ENCODE measurements around the gene MOB2.

MOB2 gene

DNA sequence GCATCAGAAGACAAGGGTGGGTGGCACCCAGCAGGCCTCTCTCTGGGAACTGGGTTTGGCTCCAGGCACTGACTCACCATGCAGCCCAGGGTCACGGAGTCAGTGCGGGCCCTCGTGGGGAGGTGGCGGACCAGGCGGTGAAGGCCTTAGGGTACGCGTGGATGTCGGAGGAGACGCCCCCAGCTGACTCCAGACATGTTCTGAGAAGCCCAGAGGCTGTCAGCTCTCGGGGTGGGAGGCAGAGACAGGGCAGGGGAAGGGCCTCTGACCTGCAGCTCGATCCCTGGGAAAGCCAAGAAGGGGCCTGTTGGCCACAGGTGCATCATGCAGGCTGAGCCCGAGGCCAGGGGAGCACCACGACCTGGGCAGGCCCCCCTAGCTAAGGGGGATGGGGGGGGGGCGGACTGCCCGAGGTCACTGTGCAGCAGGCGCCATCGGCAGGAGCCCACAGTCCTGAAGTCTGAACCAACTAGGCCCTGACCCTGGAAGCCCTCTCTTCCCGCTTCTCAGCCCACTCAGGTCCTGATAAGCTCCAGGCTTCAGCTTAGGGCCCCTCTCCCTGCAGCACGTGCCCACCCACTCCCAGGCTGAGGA lies 18.0 kb downstream of the MOB2 start:
- Histone ChIP-seq H3K27me3 (ENCODE audit: control insufficient read depth, insufficient read depth, low read length) (no peaks in the 10 kb centered on the region), H3K27ac (ENCODE audit: low read depth, low read length) (no peak overlapping the region), H3K9ac (ENCODE audit: low read length) (no peak overlapping the region), H3K9me3 (ENCODE audit: control insufficient read depth, insufficient read depth, low read depth, low read length) (no peaks in the 10 kb centered on the region), H3K36me3 (ENCODE audit: control insufficient read depth, insufficient read depth, low read length) (peaks cover 4% of the 10 kb centered on the region), H3K4me1 (ENCODE audit: control insufficient read depth, insufficient read depth, low read length) (no peaks in the 10 kb centered on the region), H3K4me3 (ENCODE audit: low read depth, low read length) (no peak overlapping the region)

GRCh38 chr11:1468002-1468401 lies 18.6 kb downstream of the MOB2 start:
- H3K36me3 ChIP-seq (ENCODE audit: control insufficient read depth, insufficient read depth, low read length), result peaks cover under 1% of the 10 kb centered on the region
- no peaks in the 10 kb centered on the region for H3K9me3 ChIP-seq (ENCODE audit: control insufficient read depth, insufficient read depth, low read depth, low read length)
- H3K9ac ChIP-seq (ENCODE audit: low read length), result no peak overlapping the region
- H3K4me1 ChIP-seq (ENCODE audit: control insufficient read depth, insufficient read depth, low read length), result no peaks in the 10 kb centered on the region
- H3K4me3 ChIP-seq (ENCODE audit: low read depth, low read length), result no peak overlapping the region
- H3K27ac ChIP-seq (ENCODE audit: low read depth, low read length), result no peak overlapping the region
- H3K27me3 ChIP-seq (ENCODE audit: control insufficient read depth, insufficient read depth, low read length), result no peaks in the 10 kb centered on the region

DNA sequence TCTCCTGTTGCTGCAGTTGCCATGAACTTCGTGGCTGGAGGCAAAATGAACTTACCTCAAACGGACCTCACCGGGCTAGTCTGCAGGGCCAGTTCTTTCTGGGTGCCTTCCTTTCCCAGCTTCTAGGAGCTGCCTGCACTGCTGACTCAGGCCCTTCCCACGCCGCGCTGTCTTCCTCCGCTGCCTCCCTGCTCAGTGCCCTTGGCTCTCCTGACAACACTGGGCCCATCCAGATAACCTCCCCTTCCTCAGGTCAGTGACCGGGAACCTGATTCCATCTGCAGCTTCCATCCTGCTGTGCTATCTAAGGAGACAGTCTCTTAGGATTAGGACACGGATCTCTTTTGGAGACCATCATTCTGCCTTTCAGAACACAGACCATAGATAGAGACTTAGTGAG lies 19.3 kb downstream of the MOB2 start:
- Histone ChIP-seq H3K27ac (ENCODE audit: low read depth, low read length) (no peak overlapping the region), H3K36me3 (ENCODE audit: control insufficient read depth, insufficient read depth, low read length) (no peaks in the 10 kb centered on the region; the same call in 1 of the 2 replicates), H3K9me3 (ENCODE audit: control insufficient read depth, insufficient read depth, low read depth, low read length) (no peaks in the 10 kb centered on the region), H3K4me3 (ENCODE audit: low read depth, low read length) (no peak overlapping the region), H3K4me1 (ENCODE audit: control insufficient read depth, insufficient read depth, low read length) (no peaks in the 10 kb centered on the region), H3K9ac (ENCODE audit: low read length) (no peak overlapping the region), H3K27me3 (ENCODE audit: control insufficient read depth, insufficient read depth, low read length) (no peaks in the 10 kb centered on the region)

DNA sequence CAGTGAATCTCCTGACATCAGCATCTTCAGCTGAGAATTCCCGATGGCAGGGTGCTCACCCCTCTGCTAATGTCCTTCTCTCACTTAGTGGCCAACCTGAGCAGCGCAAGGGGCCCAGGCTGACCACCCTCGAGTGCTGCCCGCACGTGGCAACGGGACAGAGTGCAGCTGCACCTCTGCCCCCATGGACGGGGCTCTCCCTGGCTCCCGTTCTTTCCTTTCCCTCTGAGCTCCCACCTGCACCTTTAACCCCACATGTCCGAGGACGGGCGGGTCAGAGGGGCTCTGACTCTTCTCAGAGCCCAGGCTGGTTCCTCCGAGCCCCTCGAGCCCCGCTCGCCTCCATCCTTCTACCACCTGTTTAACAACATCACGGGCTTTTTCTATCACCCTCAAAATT lies 19.8 kb downstream of the MOB2 start:
- Histone ChIP-seq H3K4me1 (ENCODE audit: control insufficient read depth, insufficient read depth, low read length) (no peaks in the 10 kb centered on the region), H3K9ac (ENCODE audit: low read length) (no peak overlapping the region), H3K9me3 (ENCODE audit: control insufficient read depth, insufficient read depth, low read depth, low read length) (no peaks in the 10 kb centered on the region), H3K27me3 (ENCODE audit: control insufficient read depth, insufficient read depth, low read length) (no peaks in the 10 kb centered on the region), H3K27ac (ENCODE audit: low read depth, low read length) (no peak overlapping the region), H3K4me3 (ENCODE audit: low read depth, low read length) (no peak overlapping the region), H3K36me3 (ENCODE audit: control insufficient read depth, insufficient read depth, low read length) (no peaks in the 10 kb centered on the region; the same call in 1 of the 2 replicates)

DNA sequence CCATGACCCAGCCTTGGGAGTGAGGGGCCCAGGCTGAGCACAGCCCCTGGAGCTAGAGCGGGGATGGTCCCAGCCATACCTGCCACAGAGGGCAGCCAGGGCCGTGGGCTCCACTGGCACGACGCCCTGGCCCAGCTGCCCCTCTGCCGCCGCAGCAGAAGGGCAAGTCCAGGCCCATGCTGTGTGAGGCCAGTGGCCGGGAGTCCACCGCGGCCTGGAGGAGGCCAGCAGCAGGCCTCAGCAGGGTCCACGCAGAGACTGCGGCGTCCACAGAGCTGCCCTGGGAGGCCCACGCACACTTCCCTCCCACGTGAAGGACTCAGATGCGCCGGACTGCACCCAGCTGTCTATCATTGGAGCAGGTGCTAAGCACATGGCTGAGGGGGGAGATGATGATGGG lies 23.5 kb downstream of the MOB2 start:
- Histone ChIP-seq H3K4me1 (ENCODE audit: control insufficient read depth, insufficient read depth, low read length) (peaks cover 6% of the 10 kb centered on the region), H3K4me3 (ENCODE audit: low read depth, low read length) (no peak overlapping the region), H3K27me3 (ENCODE audit: control insufficient read depth, insufficient read depth, low read length) (no peaks in the 10 kb centered on the region), H3K9me3 (ENCODE audit: control insufficient read depth, insufficient read depth, low read depth, low read length) (no peaks in the 10 kb centered on the region), H3K9ac (ENCODE audit: low read length) (no peak overlapping the region), H3K36me3 (ENCODE audit: control insufficient read depth, insufficient read depth, low read length) (no peaks in the 10 kb centered on the region; the same call in 1 of the 2 replicates), H3K27ac (ENCODE audit: low read depth, low read length) (no peak overlapping the region)

- Histone ChIP-seq H3K27me3 (ENCODE audit: control insufficient read depth, insufficient read depth, low read length) (no peaks in the 10 kb centered on the region), H3K4me3 (ENCODE audit: low read depth, low read length) (no peak overlapping the region), H3K4me1 (ENCODE audit: control insufficient read depth, insufficient read depth, low read length) (peaks cover 6% of the 10 kb centered on the region), H3K9ac (ENCODE audit: low read length) (no peak overlapping the region), H3K27ac (ENCODE audit: low read depth, low read length) (no peak overlapping the region), H3K9me3 (ENCODE audit: control insufficient read depth, insufficient read depth, low read depth, low read length) (no peaks in the 10 kb centered on the region), H3K36me3 (ENCODE audit: control insufficient read depth, insufficient read depth, low read length) (no peaks in the 10 kb centered on the region; the same call in 1 of the 2 replicates)
These were observed 23.9 kb downstream of the MOB2 start for GRCh38 chr11:1462698-1462975.

DNA sequence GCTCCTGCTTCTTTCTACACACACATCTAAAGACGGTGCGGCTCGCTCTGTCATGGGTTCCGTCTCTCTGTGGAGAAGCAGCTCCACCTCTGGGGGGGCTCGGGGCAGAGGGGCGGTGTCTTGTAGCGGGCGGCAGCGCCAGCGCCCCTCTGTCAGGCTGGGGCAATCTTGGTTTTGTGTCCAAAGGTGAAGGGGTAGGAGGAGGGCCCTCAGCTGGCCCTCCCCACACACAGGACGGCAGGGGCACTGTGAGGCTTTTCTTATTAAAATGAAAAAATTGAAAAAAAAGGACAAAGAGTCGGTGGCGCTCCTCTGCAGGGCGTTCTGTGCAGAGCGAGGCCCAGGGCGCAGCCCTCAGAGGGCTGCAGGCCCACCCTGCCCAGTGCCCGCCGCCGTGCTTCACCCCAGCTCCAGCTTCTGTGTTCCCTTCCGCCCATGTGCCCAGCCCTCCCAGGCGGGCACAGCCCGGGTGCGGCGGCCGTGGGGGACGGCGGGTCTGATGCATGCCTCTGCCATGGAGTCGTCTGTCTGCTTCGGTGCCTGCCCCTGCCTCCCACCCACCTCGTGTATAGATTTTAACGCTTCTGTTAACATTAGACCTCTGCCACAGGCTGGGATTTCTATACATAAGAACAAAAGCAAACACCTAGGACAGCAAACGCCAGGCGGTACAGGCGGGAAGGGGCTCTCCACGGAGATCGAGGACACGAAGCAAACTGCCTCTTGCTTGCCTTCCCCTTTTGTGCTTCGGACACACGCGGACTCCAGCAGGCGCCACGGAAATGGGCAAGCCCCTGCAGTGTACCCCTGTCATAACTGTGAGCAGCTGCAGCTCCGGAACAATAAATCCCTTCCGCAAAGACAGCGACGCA lies 24.5 kb downstream of the MOB2 start:
- no peaks in the 10 kb centered on the region for H3K9me3 ChIP-seq (ENCODE audit: control insufficient read depth, insufficient read depth, low read depth, low read length)
- no peak overlapping the region for H3K9ac ChIP-seq (ENCODE audit: low read length)
- peaks cover 6% of the 10 kb centered on the region for H3K4me1 ChIP-seq (ENCODE audit: control insufficient read depth, insufficient read depth, low read length)
- H3K27me3 ChIP-seq (ENCODE audit: control insufficient read depth, insufficient read depth, low read length), result no peaks in the 10 kb centered on the region
- H3K4me3 ChIP-seq (ENCODE audit: low read depth, low read length), result no peak overlapping the region
- no peaks in the 10 kb centered on the region; the same call in 1 of the 2 replicates for H3K36me3 ChIP-seq (ENCODE audit: control insufficient read depth, insufficient read depth, low read length)
- H3K27ac ChIP-seq (ENCODE audit: low read depth, low read length), result no peak overlapping the region

- Histone ChIP-seq H3K27me3 (ENCODE audit: control insufficient read depth, insufficient read depth, low read length) (no peaks in the 10 kb centered on the region), H3K27ac (ENCODE audit: low read depth, low read length) (no peak overlapping the region), H3K9me3 (ENCODE audit: control insufficient read depth, insufficient read depth, low read depth, low read length) (no peaks in the 10 kb centered on the region), H3K4me3 (ENCODE audit: low read depth, low read length) (no peak overlapping the region), H3K9ac (ENCODE audit: low read length) (no peak overlapping the region), H3K36me3 (ENCODE audit: control insufficient read depth, insufficient read depth, low read length) (no peaks in the 10 kb centered on the region; the same call in 1 of the 2 replicates), H3K4me1 (ENCODE audit: control insufficient read depth, insufficient read depth, low read length) (peaks cover 6% of the 10 kb centered on the region)
These were observed 25.4 kb downstream of the MOB2 start for GRCh38 chr11:1460986-1461825.

DNA sequence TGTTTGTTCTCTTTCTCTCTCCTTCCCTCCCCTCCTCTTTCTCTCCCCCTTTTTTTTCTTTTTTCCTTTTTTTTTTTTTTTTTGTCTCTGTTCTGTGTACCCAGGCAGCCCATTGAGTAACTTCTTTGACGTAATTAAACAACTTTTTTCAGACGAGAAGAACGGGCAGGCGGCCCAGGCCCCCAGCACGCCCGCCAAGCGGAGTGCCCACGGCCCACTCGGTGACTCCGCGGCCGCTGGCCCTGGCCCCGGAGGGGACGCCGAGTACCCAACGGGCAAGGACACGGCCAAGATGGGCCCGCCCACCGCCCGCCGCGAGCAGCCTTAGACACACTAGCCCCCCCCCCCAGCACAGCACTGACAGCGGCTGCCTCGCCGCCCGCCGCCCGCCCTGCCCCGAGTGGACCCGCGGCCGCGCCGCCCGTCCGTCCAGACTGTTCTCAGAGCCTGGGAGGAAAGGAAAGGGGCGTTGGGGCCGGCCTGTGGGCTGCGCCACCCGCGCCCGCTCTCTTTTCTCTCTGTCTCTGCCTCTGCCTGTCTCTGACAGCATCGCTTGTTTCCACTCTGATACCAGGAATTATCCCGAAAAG lies 26.1 kb downstream of the MOB2 start:
- no peaks in the 10 kb centered on the region for H3K27me3 ChIP-seq (ENCODE audit: control insufficient read depth, insufficient read depth, low read length)
- H3K36me3 ChIP-seq (ENCODE audit: control insufficient read depth, insufficient read depth, low read length), result no peaks in the 10 kb centered on the region; the same call in 1 of the 2 replicates
- peaks cover 6% of the 10 kb centered on the region for H3K4me1 ChIP-seq (ENCODE audit: control insufficient read depth, insufficient read depth, low read length)
- no peaks in the 10 kb centered on the region for H3K9me3 ChIP-seq (ENCODE audit: control insufficient read depth, insufficient read depth, low read depth, low read length)
- no peak overlapping the region for H3K9ac ChIP-seq (ENCODE audit: low read length)
- no peak overlapping the region for H3K27ac ChIP-seq (ENCODE audit: low read depth, low read length)
- H3K4me3 ChIP-seq (ENCODE audit: low read depth, low read length), result no peak overlapping the region

DNA sequence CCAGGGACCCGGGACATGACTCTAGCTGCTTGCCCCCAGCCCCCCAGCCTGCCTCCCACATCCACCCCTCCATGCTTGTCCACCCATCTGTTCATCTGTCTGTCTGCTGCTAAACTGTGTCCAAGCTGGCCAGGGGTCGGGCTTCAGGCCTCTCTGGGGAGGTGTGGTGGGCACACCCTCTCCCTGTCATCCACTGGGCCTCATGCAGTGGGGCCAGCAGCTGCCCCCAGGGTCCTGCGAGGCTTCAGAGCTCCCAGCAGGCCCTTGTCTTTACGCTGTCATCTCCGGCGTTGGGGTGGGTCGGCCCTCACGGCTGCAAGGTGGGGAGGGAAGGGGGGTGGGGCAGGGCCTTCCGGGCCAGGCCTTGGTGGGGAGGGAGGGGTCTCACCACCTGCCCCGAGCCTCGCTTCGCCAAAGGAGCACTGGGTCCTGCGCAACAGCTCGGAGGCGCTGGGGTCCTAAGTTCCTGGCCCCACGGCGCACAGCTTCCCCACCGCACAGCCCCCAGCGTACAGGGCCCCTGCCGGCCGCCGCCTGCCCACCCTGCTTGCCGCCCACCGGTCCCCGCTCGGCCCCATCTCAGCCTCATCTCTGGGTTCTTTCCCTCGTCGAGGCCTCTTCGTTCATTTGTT lies 26.7 kb downstream of the MOB2 start:
- Histone ChIP-seq H3K4me3 (ENCODE audit: low read depth, low read length) (no peak overlapping the region), H3K4me1 (ENCODE audit: control insufficient read depth, insufficient read depth, low read length) (peaks cover 6% of the 10 kb centered on the region), H3K9me3 (ENCODE audit: control insufficient read depth, insufficient read depth, low read depth, low read length) (no peaks in the 10 kb centered on the region), H3K36me3 (ENCODE audit: control insufficient read depth, insufficient read depth, low read length) (no peaks in the 10 kb centered on the region; the same call in 1 of the 2 replicates), H3K9ac (ENCODE audit: low read length) (no peak overlapping the region), H3K27me3 (ENCODE audit: control insufficient read depth, insufficient read depth, low read length) (no peaks in the 10 kb centered on the region), H3K27ac (ENCODE audit: low read depth, low read length) (no peak overlapping the region)

Measured in HUES6 (cell line).